K562 (cell line): ENCODE measurements around the gene PYHIN1. TPM values are rescaled to one million over a fixed set of nuclear protein-coding genes. Genes with fewer than 3 reads are reported as not detected.

Source experiments
- ATAC-seq: fragments of 200-7000 bp; cut with Tn5 transposase; 3 replicates; pipeline ENCODE4 v1.9.1; 2020; ENCODE audit warnings: moderate library complexity
- BruUV-seq: library from RNA; stranded (reverse); fragments of 400-500 nt; replicated peaks from 2 replicates; lab custom pipeline; 2021; lab: Mats Ljungman, UMichigan
- CTCF ChIA-PET: fragments of 300-600 bp; formaldehyde crosslinking; extraction: SDS; loops from one replicate; lab custom pipeline; 2021; ENCODE audit warnings: low intra/inter-chr PET ratio; lab: Yijun Ruan, JAX
- POLR2A ChIA-PET: fragments of 300-600, 350-650 bp; sonication (Branson Sonifier 250); formaldehyde crosslinking; extraction: SDS; loops from one replicate; lab custom pipeline; 2021; ENCODE audit warnings: antibody characterized with exemption, inconsistent platforms; lab: Yijun Ruan, JAX
- DNase-seq, 4 experiments: peaks; one replicate each; pipeline versions ENCODE4 v3.0.0 to v3.0.0-alpha.2; 2011 to 2018; ENCODE audit warnings: low spot score in 3 of 4, mixed read lengths in 3 of 4; ENCODE audit errors: extremely low read depth in 1 of 4
- FAIRE-seq: peaks from 2 replicates; lab custom pipeline; 2011; peaks lifted over from hg19 to GRCh38; lab: Jason Lieb, UNC
- H2AFZ ChIP-seq: 2 replicates; pipeline ENCODE4 v1.6.0; 2011; ENCODE audit warnings: low read depth, low read length, control low read depth, inconsistent platforms
- H3K27ac ChIP-seq: fragments of 200-600 bp; 3 replicates; pipeline ENCODE4 v1.8.0; 2011; ENCODE audit warnings: low read depth, mild to moderate bottlenecking, control low read depth, inconsistent platforms, low read length, moderate library complexity, mixed read lengths; ENCODE audit errors: extremely low read depth
- H3K27me3 ChIP-seq, 2 experiments: fragments of 300-600 bp in 1 of 2; 2 replicates in 1 of 2; 3 replicates in 1 of 2; pipeline versions ENCODE4 v1.6.0 to v1.8.0; 2011; ENCODE audit warnings: inconsistent platforms in 2 of 2, low read length in 2 of 2, mild to moderate bottlenecking in 1 of 2, mixed read lengths in 1 of 2, moderate library complexity in 1 of 2; ENCODE audit not compliant: control insufficient read depth in 2 of 2, insufficient read depth in 2 of 2
- H3K36me3 ChIP-seq: fragments of 300-600 bp; 3 replicates; pipeline ENCODE4 v1.8.0; 2011; ENCODE audit warnings: mild to moderate bottlenecking, low read length, inconsistent platforms; ENCODE audit not compliant: control insufficient read depth, insufficient read depth
- H3K4me1 ChIP-seq, 2 experiments: fragments of 200-600 bp in 1 of 2; replicated peaks in 1 of 2; 2 replicates in 1 of 2; 3 replicates in 1 of 2; pipeline versions ENCODE4 v1.5.1 to v1.8.0; 2011; ENCODE audit warnings: inconsistent platforms in 2 of 2, low read length in 2 of 2, mild to moderate bottlenecking in 1 of 2, mixed read lengths in 1 of 2, moderate library complexity in 1 of 2; ENCODE audit not compliant: control insufficient read depth in 2 of 2, insufficient read depth in 2 of 2
- H3K4me2 ChIP-seq: 2 replicates; pipeline ENCODE4 v1.6.1; 2011; ENCODE audit warnings: low read length, control low read depth, inconsistent platforms, mixed read lengths; ENCODE audit not compliant: insufficient read depth
- H3K4me3 ChIP-seq: fragments of 200-600 bp; sonication (generic), shearing (Covaris generic); 2 replicates; pipeline ENCODE4 v1.5.1; 2016; ENCODE audit warnings: control low read depth, inconsistent platforms
- H3K79me2 ChIP-seq: fragments of 200-600 bp; 3 replicates; pipeline ENCODE4 v1.8.0; 2011; ENCODE audit warnings: low read length, inconsistent platforms; ENCODE audit not compliant: control insufficient read depth, insufficient read depth
- H3K9ac ChIP-seq, 2 experiments: 2 replicates each; pipeline versions ENCODE4 v1.6.0 to v1.6.1; 2011; ENCODE audit warnings: low read depth in 2 of 2, low read length in 2 of 2, control low read depth in 1 of 2, inconsistent platforms in 1 of 2, mild to moderate bottlenecking in 1 of 2, mixed read lengths in 1 of 2; ENCODE audit not compliant: insufficient read depth in 1 of 2
- H3K9me1 ChIP-seq: one replicate; pipeline ENCODE4 v1.6.0; 2011; ENCODE audit warnings: inconsistent platforms, mild to moderate bottlenecking, low read length, moderate library complexity; ENCODE audit not compliant: control insufficient read depth, insufficient read depth
- H3K9me3 ChIP-seq: replicated peaks from 2 replicates; pipeline ENCODE4 v1.5.1; 2011; ENCODE audit warnings: low read depth, low read length, inconsistent platforms; ENCODE audit not compliant: control insufficient read depth, insufficient read depth
- H4K20me1 ChIP-seq: replicated peaks from 2 replicates; pipeline ENCODE4 v1.6.1; 2011; ENCODE audit warnings: low read length, inconsistent platforms, mixed read lengths; ENCODE audit not compliant: control insufficient read depth, insufficient read depth
- ATF7 ChIP-seq: fragments of 450-650 bp; IDR thresholded peaks from 2 replicates; pipeline ENCODE4 v1.7.1; 2014; ENCODE audit warnings: mild to moderate bottlenecking, moderate library complexity
- FOXJ2 ChIP-seq: fragments of 200-800 bp; sonication (Bioruptor generic); IDR thresholded peaks from 2 replicates; pipeline ENCODE4 v1.6.1; 2016; ENCODE audit warnings: missing genetic modification characterization, missing compliant biosample characterization
- MYNN ChIP-seq, 2 experiments: sonication (generic); formaldehyde crosslinking in 1 of 2; IDR thresholded peaks; 2 replicates each; pipeline versions ENCODE4 v1.5.0 to v1.6.1; 2016 to 2020; ENCODE audit warnings: antibody characterized with exemption in 1 of 2, missing genetic modification reagents in 1 of 2
- ZNF24 ChIP-seq: fragments of 450-650 bp; IDR thresholded peaks from 2 replicates; pipeline ENCODE4 v1.6.1; 2016
- WGBS: fragments of 100-300 bp; shearing (Covaris generic); methylation state at CpG from one replicate; pipeline ENCODE4 v1.1.6; 2016; ENCODE audit warnings: low coverage, mixed read lengths; ENCODE audit not compliant: insufficient coverage; ENCODE audit errors: missing lambda C conversion rate; 5-methylcytosine and 5-hydroxymethylcytosine counted together
- in situ Hi-C: fragments of 300-500 bp; cut with MboI; formaldehyde crosslinking; loops from 4 replicates; pipeline ENCODE4 v1.15.0; 2018; ENCODE audit warnings: inconsistent platforms, mixed read lengths
- intact Hi-C: fragments of 100-400 bp; cut with micrococcal nuclease; formaldehyde crosslinking; loops from 2 replicates; pipeline ENCODE4 v1.14.2; 2022
- polyA plus RNA-seq, 8 experiments: library from polyadenylated mRNA; depleted of rRNA in 4 of 8; stranded (reverse) in 5 of 8; unstranded in 3 of 8; fragments of >200 nt; fragmentation: Nextera tagmentation in 2 of 8; fragmentation: Illumina TruSeq in 1 of 8; extraction: Ambion mirVana in 2 of 8; extraction: Trizol in 1 of 8; gene quantifications; 2 replicates each; pipeline versions ENCODE4 v1.2.1 to v1.2.3, GENCODE V29; 2011 to 2014; ENCODE audit warnings: inconsistent platforms in 1 of 8, missing spikeins in 1 of 8
- total RNA-seq, 7 experiments: library from RNA; depleted of rRNA in 6 of 7; stranded (reverse); fragments of >200 nt in 6 of 7; fragmentation: Illumina TruSeq in 2 of 7; extraction: Trizol in 2 of 7; gene quantifications; 2 replicates each; pipeline versions ENCODE4 v1.2.1 to v1.2.3, GENCODE V29; 2011 to 2021; ENCODE audit warnings: low replicate concordance in 1 of 7

Gene PYHIN1
- total and polyA plus RNA-seq, 9 of the 15 experiments (the other 6 are each of a cell fraction or from before 2014, with no cell fraction given) = not detected

GRCh38 chr1:158999316-159000069 is 68.1 kb downstream of the PYHIN1 start:
- Histone ChIP-seq H3K36me3 (no peaks in the 10 kb centered on the region), H3K4me2 (no peak overlapping the region), H3K4me3 (no peak overlapping the region), H4K20me1 (no peaks in the 10 kb centered on the region), H3K9me3 (no peaks in the 10 kb centered on the region), H3K27me3 (no peaks in the 10 kb centered on the region), H3K4me1 (no peaks in the 10 kb centered on the region; a peak in 1 of 5 replicates), H3K79me2 (no peaks in the 10 kb centered on the region), H3K9me1 (no peaks in the 10 kb centered on the region), H3K27ac (no peak overlapping the region), H3K9ac (no peak overlapping the region), H2AFZ (0 out of 2 replicates have a peak overlapping the region, but pooled peaks have one; percentile 1)
- TF ChIP-seq ZNF24 (no peak), MYNN (IDR thresholded peaks at IDR 0.05) (0 out of 2 replicates have a peak, but pooled peaks have one; percentile 28), MYNN (CRISPR knock-in tag; IDR thresholded peaks at IDR 0.05) (no peak)
- DNase-seq (no peak), FAIRE-seq (no peak), ATAC-seq (no peak)
- in situ Hi-C loops (loop anchor here (10.0 kb wide), 2 partner anchors 205 to 335 kb away; no protein-coding TSS in a partner anchor), intact Hi-C loops (loop anchor here (2.0 to 10.0 kb wide), 5 partner anchors 73 to 797 kb away; partner anchors contain the start of gene SPTA1)
- 12% methylated on average over 11 of the region's 11 CpGs for WGBS
- CTCF ChIA-PET = interaction anchor here (0.7 to 1.4 kb wide), 4 partner anchors 73 to 1036 kb away, joined by 3 to 5 read pairs (median 4); no protein-coding TSS in a partner anchor
- BruUV-seq = no TSS peak
- POLR2A ChIA-PET = no interaction called here

GRCh38 chr1:159000070-159000409 is 68.7 kb downstream of the PYHIN1 start:
- H3K79me2 ChIP-seq = no peaks in the 10 kb centered on the region
- no TSS peak for BruUV-seq
- no peak overlapping the region for H3K27ac ChIP-seq
- CTCF ChIA-PET = interaction anchor here (0.6 kb wide), 1 partner anchor 797 kb away, joined by 3 read pairs; no protein-coding TSS in a partner anchor
- H2AFZ ChIP-seq = 0 out of 2 replicates have a peak overlapping the region, but pooled peaks have one; percentile 1
- H3K9me1 ChIP-seq = no peaks in the 10 kb centered on the region
- ATAC-seq (no peak), DNase-seq (no peak), FAIRE-seq (no peak)
- in situ Hi-C loops = loop anchor here (10.0 kb wide), 1 partner anchor 335 kb away; no protein-coding TSS in a partner anchor
- H3K4me3 ChIP-seq = no peak overlapping the region
- no peak overlapping the region for H3K9ac ChIP-seq
- no peaks in the 10 kb centered on the region for H3K36me3 ChIP-seq
- no peak overlapping the region for H3K4me2 ChIP-seq
- no peaks in the 10 kb centered on the region; a peak in 1 of 5 replicates for H3K4me1 ChIP-seq
- intact Hi-C loops = no loop called here
- POLR2A ChIA-PET = no interaction called here
- WGBS = 7% methylated on average over 6 of the region's 6 CpGs
- no peaks in the 10 kb centered on the region for H3K9me3 ChIP-seq
- TF ChIP-seq ATF7 (no peak), FOXJ2 (tag) (peak; percentile 28; the same call in 1 of the 2 replicates)
- H4K20me1 ChIP-seq = no peaks in the 10 kb centered on the region
- no peaks in the 10 kb centered on the region for H3K27me3 ChIP-seq
